Measurements from ENCODE around the gene FAM168A. TPM values are rescaled to one million over a fixed set of nuclear protein-coding genes. Genes with fewer than 3 reads are reported as not detected.
"Not testable (repeated sequence)": the region's sequence is repeated elsewhere in the genome, so short reads cannot be mapped to it uniquely, and the experiment has no call there.

The FAM168A gene
- polyA plus RNA-seq, 4 donors = 42.2 to 50.6 (median 46.0) TPM

DNA sequence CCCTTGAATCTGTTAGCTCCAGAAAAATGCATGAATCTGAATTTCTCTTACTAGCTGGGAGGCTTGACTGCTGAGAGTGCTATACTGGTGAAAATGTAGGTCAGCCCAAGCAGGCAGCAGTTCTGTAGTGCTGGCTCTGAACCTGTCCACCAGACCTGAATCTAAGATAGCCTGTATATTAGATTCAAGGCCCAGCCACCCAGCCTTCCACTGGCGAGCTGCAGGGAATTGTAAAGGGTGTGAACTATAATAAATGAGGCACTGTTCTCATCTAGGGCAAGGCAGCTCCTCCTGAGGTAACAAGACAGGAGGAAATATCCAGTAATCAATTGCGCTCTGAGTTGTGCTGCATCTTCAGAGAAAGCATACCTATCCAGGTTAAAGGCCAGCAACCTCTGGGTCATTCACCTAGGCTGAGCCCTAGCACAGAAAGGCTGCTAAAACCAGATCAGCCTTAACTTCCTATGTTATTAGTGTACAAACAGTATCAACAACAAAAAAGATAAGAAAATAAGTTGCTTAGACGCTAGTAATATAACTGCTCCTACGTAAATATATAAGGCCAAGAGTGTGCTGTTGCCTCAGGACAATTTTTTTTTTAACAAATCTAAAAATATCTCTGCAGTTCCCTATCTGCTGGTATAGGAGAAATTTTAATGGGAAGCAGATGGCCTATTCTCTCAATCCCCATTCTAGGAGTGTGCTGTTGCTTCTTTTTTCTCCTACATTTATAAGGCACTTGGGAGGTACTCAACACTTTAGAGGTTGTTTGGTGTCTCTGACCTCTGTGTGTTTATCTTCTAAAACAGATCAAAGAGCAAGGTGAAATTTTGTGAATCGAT lies 158.7 kb downstream of the FAM168A start:
- DNase-seq (ENCODE audit: low read depth in 4 of 4, low spot score in 3 of 4) = no peak

- not testable (repeated sequence) for DNase-seq (ENCODE audit: low read depth in 4 of 4, low spot score in 3 of 4)
Observed at GRCh38 chr11:73436859-73437258, 161.1 kb downstream of the FAM168A start.

GRCh38 chr11:73431396-73431795 lies 166.5 kb downstream of the FAM168A start:
- DNase-seq (ENCODE audit: low read depth in 4 of 4, low spot score in 3 of 4) = no peak

- no peak for DNase-seq (ENCODE audit: low read depth in 4 of 4, low spot score in 3 of 4)
Observed at GRCh38 chr11:73430326-73430725, 167.6 kb downstream of the FAM168A start.

DNA sequence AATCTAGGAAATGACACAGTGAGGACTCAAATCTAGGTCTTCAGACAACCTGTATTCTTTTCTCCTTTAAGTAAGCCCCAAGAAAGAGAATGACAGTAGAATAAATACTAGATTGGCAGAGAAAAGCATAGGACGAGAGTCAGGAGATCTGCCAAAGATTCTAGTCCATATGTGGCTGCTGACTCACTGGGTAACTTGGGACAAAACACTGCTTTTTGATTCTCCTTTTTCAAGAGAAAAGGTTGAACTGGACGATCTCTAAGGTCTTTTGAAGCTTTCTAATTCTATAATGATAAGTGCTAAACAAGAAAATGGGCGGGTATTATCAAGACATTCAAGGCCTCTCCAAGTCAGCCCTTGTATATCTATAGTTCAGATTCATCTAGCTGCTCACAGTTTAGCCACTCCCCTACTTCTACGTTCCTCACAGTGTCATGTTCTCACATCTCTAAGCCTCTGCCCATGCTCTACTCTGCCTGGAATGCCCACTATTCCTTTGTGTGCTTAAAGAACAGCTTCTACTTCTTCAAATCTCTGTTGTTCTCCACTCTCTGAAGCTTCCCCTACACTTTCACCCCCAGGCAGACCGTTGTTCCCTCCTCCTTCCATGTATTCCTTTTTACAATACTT lies 168.7 kb downstream of the FAM168A start:
- DNase-seq (ENCODE audit: low read depth in 4 of 4, low spot score in 3 of 4) = no peak

DNA sequence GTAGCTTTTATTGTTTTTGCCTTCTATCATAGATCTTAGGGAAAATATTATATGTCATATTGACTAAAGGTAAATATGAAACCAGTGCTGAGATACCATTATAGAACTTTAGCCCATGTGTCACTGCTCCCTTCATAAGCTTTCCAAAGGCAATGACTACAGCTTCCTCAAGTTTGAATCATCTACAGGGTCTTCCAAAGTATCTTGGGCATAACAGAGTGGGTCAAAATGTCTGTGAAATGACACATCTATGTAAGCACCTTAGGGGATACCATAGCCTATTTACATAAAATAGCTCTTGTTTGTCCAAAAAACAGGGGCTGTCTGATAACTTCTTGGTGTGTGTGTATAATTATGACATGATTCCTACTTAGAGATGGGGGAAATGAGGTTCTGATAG lies 169.2 kb downstream of the FAM168A start:
- no peak for DNase-seq (ENCODE audit: low read depth in 4 of 4, low spot score in 3 of 4)

- no peak for DNase-seq (ENCODE audit: low read depth in 4 of 4, low spot score in 3 of 4)
Observed at GRCh38 chr11:73428227-73428626, 169.7 kb downstream of the FAM168A start.

GRCh38 chr11:73426219-73426850 lies 171.6 kb downstream of the FAM168A start:
- DNase-seq (ENCODE audit: low read depth in 4 of 4, low spot score in 3 of 4) = no peak

- no peak for DNase-seq (ENCODE audit: low read depth in 4 of 4, low spot score in 3 of 4)
Observed at GRCh38 chr11:73425108-73425507, 172.8 kb downstream of the FAM168A start.

GRCh38 chr11:73423506-73423905 lies 174.4 kb downstream of the FAM168A start:
- no peak for DNase-seq (ENCODE audit: low read depth in 4 of 4, low spot score in 3 of 4)

GRCh38 chr11:73422886-73423285 lies 175.0 kb downstream of the FAM168A start:
- no peak for DNase-seq (ENCODE audit: low read depth in 4 of 4, low spot score in 3 of 4)

DNA sequence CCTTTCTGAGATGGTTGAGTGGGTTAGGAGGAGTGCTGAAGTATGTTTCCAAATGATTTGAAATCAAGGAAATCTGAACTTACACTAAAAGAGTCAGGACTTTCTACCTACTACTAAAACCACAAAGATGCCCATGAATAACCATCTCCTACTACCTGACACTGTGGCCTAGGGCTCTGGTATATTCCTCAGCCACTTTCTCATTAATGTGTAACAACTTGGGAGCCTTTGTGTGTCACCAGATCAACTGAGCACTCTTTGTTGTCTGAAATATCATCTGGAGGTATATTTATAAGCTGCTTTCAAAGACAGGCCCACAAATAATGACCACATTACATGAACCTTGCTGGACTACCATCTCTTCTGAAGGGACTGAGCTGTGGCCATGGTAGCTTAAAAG lies 177.8 kb downstream of the FAM168A start:
- no peak for DNase-seq (ENCODE audit: low read depth in 4 of 4, low spot score in 3 of 4)

DNA sequence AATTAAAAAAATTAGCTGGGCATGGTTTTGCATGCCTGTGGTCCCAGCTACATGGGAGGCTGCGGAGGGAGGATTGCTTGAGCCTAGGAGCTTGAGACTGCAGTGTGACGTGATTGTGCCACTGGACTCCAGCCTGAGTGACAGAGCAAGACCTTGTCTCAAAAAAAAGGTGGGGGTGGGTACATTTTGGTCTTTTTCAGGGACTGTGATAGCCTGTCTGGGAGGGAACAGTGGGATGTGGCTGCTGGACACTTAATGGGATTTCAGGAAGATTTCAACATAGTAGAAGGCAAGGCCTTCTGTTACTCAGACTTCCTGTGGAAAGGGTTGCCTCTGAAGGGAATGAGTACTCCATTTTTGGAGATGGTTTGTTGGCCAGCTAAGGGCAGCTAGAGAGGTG lies 181.1 kb downstream of the FAM168A start:
- no peak for DNase-seq (ENCODE audit: low read depth in 4 of 4, low spot score in 3 of 4)

GRCh38 chr11:73415854-73416615 lies 181.9 kb downstream of the FAM168A start:
- DNase-seq (ENCODE audit: low read depth in 4 of 4, low spot score in 3 of 4) = no peak

DNA sequence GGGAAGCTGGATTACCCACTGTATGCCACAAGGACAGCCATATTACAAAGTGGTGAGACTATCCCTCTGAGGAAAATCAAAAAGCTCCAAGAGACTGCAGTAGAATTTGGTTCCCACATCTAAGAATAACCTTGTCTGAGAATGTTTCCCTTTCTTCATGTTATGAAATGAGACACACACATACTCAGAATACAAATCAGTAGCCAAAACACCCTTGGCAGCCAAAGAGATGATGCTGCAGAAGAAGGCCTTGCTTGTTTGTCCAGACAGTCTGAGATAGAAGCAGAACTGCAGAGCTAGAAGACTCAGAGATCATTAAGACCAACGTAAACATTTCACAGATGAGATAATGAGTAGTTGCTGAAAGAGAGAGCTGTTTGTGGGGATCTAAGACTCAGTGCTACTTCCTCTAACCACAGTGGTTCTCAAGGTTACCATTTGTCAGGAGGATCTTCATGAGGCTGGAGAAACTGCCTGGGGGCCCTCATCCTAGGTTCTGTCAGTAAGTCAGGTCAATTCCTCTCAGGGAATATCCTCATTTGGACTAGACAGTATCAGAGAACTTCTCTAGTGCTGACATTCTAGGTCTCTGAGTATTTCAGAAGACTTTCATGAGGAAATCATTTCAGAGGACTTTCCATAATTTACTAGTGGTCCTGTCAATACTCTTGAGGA lies 182.8 kb downstream of the FAM168A start:
- DNase-seq (ENCODE audit: low read depth in 4 of 4, low spot score in 3 of 4) = no peak

GRCh38 chr11:73413256-73413655 lies 184.7 kb downstream of the FAM168A start:
- no peak for DNase-seq (ENCODE audit: low read depth in 4 of 4, low spot score in 3 of 4)

DNA sequence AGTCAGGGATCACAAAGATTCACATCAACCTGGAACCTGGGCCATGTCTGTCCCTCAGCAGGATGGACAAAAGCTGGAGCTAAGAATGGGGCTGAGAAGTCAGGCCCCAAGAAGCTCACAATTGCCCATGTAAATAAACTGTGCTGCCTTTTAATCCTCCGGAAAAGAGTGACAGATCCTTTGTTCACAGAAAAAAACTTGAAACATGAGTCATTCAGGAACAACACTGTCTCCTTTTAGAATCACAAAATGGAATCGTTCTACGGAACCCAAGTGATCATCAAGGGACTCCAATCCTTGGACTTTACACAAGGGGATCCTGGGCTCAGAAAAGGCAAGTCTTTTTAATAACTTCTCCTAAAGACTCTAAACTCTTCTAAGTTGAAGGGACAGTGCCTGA lies 185.6 kb downstream of the FAM168A start:
- DNase-seq (ENCODE audit: low read depth in 4 of 4, low spot score in 3 of 4) = no peak

DNA sequence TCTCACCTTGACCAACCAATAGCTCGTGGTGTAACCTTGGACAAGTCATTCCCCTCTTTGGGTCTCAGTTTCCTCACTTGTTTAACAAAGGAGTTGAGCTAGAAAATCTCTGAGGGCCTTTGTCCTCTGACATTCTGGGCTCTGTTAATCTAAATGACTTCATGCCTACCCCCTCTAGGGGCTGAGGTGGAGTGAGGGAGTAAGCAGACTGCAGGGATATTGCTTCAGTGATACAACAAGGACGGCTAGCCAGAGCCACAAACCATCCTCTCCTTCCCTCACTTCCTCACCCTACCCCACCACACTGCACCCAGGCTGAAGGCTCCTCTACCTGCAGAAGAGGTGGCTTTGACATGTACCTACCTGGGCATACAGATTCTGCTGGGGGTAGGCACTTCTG lies 186.9 kb downstream of the FAM168A start:
- DNase-seq (ENCODE audit: low read depth in 4 of 4, low spot score in 3 of 4) = no peak

DNA sequence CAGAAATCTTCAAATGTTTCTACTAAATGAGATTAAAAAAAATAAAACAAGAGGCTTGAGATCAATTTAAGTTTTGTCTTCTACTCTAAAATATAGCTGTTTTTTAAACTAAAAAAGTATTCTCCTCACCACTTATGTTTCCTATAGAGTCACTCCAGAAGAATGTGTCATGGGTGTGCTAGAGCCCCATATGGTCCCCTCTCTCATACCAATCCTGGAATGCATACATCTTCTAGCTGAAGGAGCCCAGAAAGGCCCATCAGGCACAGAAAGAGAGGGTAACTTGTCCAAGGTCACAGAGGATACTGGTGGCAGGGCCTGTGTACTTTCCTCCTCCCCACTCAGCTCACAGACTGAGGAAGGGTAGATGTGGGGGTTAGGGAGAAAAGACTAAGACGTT lies 187.3 kb downstream of the FAM168A start:
- DNase-seq (ENCODE audit: low read depth in 4 of 4, low spot score in 3 of 4) = no peak

DNA sequence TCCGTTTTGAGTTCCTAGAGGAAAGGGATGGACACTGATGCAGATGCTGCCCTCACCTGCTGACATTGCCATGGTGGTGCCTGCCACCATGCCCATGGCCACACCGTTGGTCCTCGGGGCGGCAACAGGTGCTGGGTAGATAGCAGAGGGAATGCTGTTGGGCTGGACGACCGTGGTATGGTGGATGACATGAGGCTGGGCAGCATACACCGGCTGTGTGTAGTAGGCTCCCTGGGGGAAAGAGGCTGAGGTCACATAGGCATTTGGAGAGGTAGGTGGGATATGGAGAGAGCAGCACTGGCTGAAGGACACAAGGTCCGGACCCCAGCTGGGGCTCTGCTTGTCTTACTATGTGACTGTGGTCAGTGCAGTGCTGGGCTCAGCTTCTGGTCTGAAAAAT lies 188.5 kb downstream of the FAM168A start:
- DNase-seq (ENCODE audit: low read depth in 4 of 4, low spot score in 3 of 4) = no peak

Data from left renal pelvis (tissue), 4 donors.